Activated CD8-positive, alpha-beta memory T cell treated with anti-CD3 and anti-CD28 coated beads, Interleukin-2, amount 50 U/mL, for 4 hours (primary cell): ENCODE data around the gene GPR143.

ENCODE experiments used
- DNase-seq: peaks from one replicate; pipeline ENCODE4 v3.0.0-alpha.2; 2020

Gene GPR143

GRCh38 chrX:9706421-9706820, 59.2 kb downstream of the GPR143 start:
- DNase-seq, result no peak

- no peak for DNase-seq
These were observed 60.7 kb downstream of the GPR143 start for GRCh38 chrX:9704876-9705465.

GRCh38 chrX:9703406-9703805, 62.2 kb downstream of the GPR143 start:
- DNase-seq, result no peak

- no peak for DNase-seq
These were observed 63.9 kb downstream of the GPR143 start for GRCh38 chrX:9701790-9702189.

- DNase-seq, result no peak
These were observed 65.1 kb downstream of the GPR143 start for GRCh38 chrX:9700555-9700954.

GRCh38 chrX:9698576-9698975, 67.1 kb downstream of the GPR143 start:
- DNase-seq, result no peak

- DNase-seq, result no peak
These were observed 72.2 kb downstream of the GPR143 start for GRCh38 chrX:9693307-9694001.

GRCh38 chrX:9690046-9690445, 75.6 kb downstream of the GPR143 start:
- DNase-seq, result no peak

GRCh38 chrX:9688833-9689232, 76.8 kb downstream of the GPR143 start:
- no peak for DNase-seq

- no peak for DNase-seq
These were observed 77.7 kb downstream of the GPR143 start for GRCh38 chrX:9687899-9688298.

- no peak for DNase-seq
These were observed 82.3 kb downstream of the GPR143 start for GRCh38 chrX:9683350-9683749.

GRCh38 chrX:9682861-9683260, 82.8 kb downstream of the GPR143 start:
- DNase-seq, result no peak

GRCh38 chrX:9682456-9682855, 83.2 kb downstream of the GPR143 start:
- no peak for DNase-seq

GRCh38 chrX:9681422-9681821, 84.2 kb downstream of the GPR143 start:
- DNase-seq, result no peak

GRCh38 chrX:9681011-9681410, 84.6 kb downstream of the GPR143 start:
- no peak for DNase-seq

- DNase-seq, result no peak
These were observed 87.3 kb downstream of the GPR143 start for GRCh38 chrX:9678215-9678965.

- DNase-seq, result no peak
These were observed 88.4 kb downstream of the GPR143 start for GRCh38 chrX:9677098-9677739.

- no peak for DNase-seq
These were observed 88.9 kb downstream of the GPR143 start for GRCh38 chrX:9676738-9677097.

- no peak for DNase-seq
These were observed 89.3 kb downstream of the GPR143 start for GRCh38 chrX:9676306-9676705.
